GM19328 (cell line): Measurements from ENCODE around the gene SYTL1.

Experiments
- ATAC-seq: cut with Tn5 transposase; IDR thresholded peaks from one replicate; pipeline ENCODE4 v1.9.1; 2021; ENCODE audit warnings: mild to moderate bottlenecking, moderate library complexity; ENCODE audit not compliant: unreplicated experiment

The SYTL1 gene

DNA sequence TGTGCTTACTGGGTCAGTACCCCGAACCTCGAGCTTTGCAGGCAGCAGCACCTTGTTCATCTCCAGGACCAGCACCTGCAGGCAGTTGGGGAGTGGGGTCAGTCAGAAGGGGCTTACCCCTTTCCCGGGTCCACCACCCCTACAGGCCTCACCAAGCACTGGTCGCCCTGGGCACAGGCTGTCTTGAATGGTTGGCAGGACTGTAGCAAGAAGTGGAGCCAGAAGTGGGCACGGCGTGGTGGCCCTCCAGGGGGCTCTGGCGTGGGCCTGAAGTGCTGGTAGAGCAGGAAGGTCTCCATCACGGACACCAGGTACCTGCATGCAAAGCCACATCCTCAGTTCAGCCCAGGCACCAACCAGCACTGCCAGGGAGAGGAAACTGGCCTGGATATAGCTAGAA lies 19.7 kb downstream of the SYTL1 start:
- no peak for ATAC-seq

DNA sequence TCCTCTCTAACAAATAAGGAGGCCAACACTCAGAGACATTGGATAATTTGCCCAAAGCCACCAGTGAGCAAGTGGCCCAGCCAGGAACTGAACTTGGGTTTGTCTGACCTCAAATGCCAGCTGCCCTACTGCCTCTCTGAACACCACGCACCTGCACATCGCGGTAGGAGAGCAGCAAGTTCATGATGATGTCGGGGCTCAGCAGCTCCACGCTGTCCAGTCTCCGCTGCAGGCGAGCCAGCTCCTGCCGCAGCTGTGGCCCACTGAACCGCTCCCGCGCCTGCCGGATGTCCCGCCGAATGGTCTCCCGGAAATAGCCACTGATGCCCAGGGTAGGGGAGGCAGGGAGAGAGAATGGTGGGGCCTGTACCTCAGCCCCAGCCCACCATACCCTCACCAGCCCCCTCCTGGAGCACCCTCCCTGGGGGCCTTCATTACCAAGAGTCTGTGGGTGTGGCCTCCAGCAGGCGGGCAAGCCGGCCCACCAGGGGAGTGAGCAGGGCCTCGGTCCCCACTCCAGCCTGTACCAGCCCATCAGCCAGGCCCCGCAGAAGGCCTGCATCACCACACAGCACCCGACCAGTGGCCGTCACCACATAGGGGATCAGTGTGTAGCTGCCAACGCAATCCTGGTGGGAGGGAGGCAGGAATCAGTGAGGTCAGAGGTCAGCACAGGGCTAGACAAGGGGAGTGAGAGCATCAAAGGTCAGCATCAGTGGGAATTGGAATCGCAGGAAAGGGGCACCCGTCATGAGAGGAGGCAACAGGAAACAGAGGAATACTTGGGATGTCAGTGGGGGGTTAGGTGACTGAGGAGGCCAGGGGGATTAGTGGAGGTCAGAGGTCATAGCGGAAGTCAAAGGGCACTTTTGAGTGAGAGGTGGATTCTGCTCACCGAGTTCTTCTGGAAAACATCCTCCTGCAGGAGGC lies 22.2 kb downstream of the SYTL1 start:
- ATAC-seq = no peak

GRCh38 chr1:27364696-27365371 lies 23.0 kb downstream of the SYTL1 start:
- ATAC-seq = no peak

GRCh38 chr1:27365372-27366112 lies 23.7 kb downstream of the SYTL1 start:
- no peak for ATAC-seq

- ATAC-seq = no peak
Measured at GRCh38 chr1:27366113-27366410, 24.2 kb downstream of the SYTL1 start.

DNA sequence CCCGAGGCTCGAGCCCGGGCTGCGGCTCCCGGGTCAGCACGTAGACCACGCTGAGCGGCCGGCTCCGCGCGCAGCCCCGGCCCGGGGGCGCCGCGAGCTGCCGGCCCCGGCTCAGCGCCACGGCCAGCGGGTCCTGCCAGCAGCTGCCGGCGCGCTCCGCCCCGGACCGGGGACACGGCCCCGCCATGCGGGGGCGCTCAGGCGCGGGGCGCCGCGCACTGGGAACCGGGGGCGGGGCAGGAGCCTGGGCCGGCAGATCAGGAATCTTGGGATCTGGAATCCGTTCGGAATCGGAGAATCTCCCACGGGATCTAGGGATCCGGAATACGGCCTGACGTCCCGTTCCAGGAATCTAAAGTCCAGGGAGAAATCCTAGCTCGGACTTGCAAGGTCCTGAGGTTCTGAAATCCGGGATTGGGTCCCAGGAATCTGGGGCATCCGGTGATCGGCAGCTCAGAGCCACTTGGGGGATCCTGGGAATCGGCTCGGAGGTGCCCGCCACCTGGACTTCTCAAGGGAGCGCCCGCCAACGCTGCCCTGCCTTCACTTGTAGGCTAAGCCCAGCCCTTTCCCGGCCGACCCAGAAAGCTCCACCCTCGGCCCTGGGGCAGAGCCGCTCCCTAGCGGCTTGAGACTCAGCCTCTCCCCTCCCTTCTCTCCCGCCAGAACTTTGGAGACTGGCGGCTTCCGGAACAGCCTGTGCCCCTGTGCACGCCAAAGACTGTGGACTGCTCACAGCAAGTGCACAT lies 24.8 kb downstream of the SYTL1 start, which contains the start of gene MAP3K6:
Gene MAP3K6, minus strand, starts transcription at position 551 of the 749 bp plus-strand sequence. Its CDS starts 364 bp downstream, at position 187.
- ATAC-seq = no peak

- no peak for ATAC-seq
Measured at GRCh38 chr1:27367160-27367650, 25.4 kb downstream of the SYTL1 start.

- ATAC-seq = no peak
Measured at GRCh38 chr1:27368869-27369582, 27.2 kb downstream of the SYTL1 start.

DNA sequence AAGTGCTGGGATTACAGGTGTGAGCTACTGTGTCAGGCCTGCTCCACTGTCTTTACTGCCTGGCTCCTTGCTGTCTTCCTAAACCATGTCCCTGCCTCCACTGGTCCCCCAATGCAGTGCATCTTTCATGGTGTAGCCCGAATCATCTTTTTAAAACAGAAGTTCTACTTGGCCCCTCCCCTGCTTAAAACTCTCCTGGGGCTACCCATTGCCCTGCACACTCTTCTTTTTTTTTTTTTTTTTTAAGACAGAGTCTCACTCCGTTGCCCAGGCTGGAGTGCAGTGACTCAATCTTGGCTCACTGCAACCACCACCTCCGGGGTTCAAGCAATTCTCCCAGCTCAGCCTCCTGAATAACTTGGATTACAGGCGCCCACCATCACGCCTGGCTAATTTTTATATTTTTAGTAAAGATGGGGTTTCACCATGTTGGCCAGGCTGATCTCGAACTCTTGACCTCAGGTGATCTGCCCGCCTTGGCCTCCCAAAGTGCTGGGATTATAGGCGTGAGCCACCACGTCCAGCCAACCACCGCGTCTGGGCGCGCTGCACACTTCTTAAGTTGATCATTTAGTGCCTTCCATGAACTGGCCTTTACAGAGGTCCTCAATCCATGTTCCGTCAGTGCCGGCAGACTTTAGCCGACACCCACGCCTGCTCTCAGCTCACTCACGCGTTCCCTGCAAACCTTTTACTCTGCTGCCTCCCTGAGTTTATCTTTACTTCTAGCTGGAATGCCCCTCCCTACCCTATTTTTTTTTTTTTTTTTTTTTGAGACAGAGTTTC lies 30.4 kb downstream of the SYTL1 start:
- ATAC-seq = no peak

GRCh38 chr1:27372808-27373690 lies 31.2 kb downstream of the SYTL1 start:
- no peak for ATAC-seq

- no peak for ATAC-seq
Measured at GRCh38 chr1:27374362-27375086, 32.7 kb downstream of the SYTL1 start, which contains the start of gene FCN3. Gene FCN3, minus strand, starts transcription at chr1:27374824. Its CDS starts 6 bp downstream, at chr1:27374818.

DNA sequence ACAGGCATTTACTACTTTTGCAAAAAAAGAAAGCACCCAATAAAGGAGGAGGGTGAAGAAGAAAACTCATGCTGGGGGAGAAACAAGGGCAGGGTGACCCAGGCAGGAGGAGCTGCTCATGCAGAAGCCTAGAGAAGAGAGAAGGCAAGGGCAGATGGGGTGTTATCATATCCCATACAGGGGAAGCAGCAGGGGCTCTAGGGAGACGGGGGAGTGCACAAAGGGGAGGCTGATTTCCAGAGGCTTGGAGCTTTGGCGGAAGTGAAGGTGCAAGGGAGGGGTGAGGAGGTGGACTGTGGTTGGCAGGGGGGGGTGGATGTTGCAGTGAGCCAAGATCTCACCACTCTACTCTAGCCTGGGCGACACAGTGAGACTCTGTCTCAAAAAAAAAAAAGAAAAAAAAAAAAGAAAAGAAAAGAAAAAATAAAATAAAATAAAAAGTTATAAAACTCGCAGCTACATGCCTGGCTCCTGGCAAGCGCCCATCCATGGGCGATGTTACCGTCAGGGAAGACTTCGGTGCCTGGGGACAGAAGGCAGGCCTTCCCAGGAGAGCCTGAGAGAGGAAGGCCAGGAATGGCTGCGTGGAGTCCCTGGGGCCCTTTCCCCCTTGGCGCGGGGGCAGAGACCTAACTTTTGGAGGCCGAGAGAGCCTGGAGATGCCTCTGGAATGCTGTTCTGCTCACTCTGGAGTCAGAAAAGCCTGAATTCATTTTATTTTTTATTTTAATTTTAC lies 36.1 kb downstream of the SYTL1 start:
- ATAC-seq = no peak

- ATAC-seq = no peak
Measured at GRCh38 chr1:27379564-27380122, 37.8 kb downstream of the SYTL1 start.

DNA sequence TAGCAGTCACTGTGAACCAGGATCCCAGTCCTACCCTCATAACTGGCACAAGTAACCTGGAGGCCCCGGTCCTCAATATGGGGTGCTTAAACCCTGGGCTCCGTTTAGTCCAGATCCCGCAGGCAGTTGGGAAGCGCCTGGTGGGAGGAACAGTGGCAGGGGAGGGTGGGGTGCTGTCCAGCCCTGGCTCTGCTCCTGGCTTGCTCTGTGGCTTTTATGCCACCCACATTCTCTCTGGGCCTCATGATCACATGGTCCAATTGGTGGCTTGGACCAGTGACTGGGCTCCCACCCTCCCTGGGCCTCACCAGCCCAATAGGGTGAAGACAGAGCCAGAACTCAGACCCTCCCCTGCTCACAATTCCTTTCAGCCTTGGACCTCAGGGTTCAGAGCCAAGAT lies 38.4 kb downstream of the SYTL1 start:
- ATAC-seq = no peak

DNA sequence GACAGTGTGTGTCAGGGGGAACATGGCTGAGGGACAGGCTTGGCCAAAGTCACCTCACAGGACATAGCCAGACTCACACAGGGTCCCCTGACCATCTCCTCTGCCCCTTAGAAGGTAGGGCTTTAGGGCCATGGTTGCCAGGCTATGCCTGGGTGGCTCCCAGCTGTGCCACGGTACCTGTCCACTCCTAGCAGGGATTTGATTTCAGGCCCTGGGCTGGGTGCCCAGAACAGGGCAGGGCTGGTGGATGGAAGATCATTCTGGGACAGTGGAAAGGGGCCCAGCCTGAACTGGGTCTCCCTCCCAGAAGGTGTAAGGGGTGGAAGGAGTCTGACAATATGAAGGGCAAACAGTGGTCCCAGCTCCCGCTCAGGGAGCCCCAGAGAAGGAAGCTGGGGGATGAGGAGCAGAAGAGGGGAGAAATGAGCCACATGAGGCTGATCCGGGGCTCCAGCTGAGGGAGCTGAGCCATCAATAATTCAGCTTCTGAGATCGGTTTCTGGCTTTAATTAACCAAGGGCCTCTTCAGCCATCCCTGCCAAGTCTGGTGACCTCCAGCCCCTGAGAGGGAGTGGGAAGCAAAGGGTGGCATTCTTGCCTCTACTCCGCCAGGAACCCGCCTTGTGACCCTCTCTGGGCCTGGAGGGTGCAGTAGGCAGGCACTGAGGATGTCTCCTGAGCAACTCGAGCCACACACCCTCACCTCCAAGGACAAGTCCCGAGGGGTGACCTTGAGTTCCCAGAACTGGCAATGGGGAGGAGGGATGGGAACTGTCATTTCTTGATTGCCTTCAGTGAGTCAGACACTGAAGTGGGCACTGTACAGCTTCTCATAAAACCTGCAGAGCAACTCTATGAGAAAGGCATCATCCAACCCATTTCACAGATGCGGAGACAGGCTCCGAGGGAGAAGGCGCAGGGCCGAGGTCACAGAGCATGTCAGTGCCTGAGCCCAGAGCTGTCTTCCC lies 39.2 kb downstream of the SYTL1 start:
- ATAC-seq = no peak
